ENCODE data around the gene CNGA1.
"Not testable (repeated sequence)": the region's sequence is repeated elsewhere in the genome, so short reads cannot be mapped to it uniquely, and the experiment has no call there.

Gene CNGA1

DNA sequence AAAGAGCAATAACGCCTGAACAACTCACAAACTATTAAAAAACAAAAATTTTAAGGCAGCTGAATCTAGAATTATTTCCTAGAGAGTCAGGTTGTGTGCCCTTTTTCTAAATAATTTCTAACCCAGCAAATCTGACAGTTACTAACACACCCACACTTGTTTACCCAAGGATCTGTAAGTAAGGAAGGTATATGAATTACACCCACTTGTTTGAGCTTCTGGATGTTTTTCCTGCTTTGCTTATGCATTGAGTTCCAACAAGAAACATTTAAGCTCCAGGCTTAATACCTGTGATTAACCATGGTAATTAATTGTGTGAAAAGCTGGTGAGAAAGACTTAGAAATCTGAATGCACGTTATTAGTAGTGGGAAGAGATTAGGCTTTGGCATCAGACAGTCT lies 1.6 kb upstream of the CNGA1 start:
- no peak for TF ChIP-seq POLR2A (IDR thresholded peaks at IDR 0.05; ENCODE audit: low read depth, low read length)
- FAIRE-seq (no peak), DNase-seq (ENCODE audit: insufficient read length, low spot score) (no peak)

GRCh38 chr4:48017108-48017571 lies 659 bp upstream of the CNGA1 start:
- no peak for TF ChIP-seq POLR2A (IDR thresholded peaks at IDR 0.05; ENCODE audit: low read depth, low read length)
- FAIRE-seq (no peak), DNase-seq (ENCODE audit: insufficient read length, low spot score) (peak; percentile 7)

- FAIRE-seq (no peak), DNase-seq (ENCODE audit: insufficient read length, low spot score) (no peak)
- TF ChIP-seq POLR2A (IDR thresholded peaks at IDR 0.05; ENCODE audit: low read depth, low read length): no peak
Measured at GRCh38 chr4:48015678-48016077, 803 bp downstream of the CNGA1 start.

GRCh38 chr4:48015216-48015615 lies 1.3 kb downstream of the CNGA1 start:
- DNase-seq (ENCODE audit: insufficient read length, low spot score) (no peak), FAIRE-seq (no peak)
- TF ChIP-seq POLR2A (IDR thresholded peaks at IDR 0.05; ENCODE audit: low read depth, low read length): no peak

GRCh38 chr4:48012824-48013223 lies 3.7 kb downstream of the CNGA1 start:
- TF ChIP-seq POLR2A (IDR thresholded peaks at IDR 0.05; ENCODE audit: low read depth, low read length): no peak
- FAIRE-seq (no peak), DNase-seq (ENCODE audit: insufficient read length, low spot score) (no peak)

DNA sequence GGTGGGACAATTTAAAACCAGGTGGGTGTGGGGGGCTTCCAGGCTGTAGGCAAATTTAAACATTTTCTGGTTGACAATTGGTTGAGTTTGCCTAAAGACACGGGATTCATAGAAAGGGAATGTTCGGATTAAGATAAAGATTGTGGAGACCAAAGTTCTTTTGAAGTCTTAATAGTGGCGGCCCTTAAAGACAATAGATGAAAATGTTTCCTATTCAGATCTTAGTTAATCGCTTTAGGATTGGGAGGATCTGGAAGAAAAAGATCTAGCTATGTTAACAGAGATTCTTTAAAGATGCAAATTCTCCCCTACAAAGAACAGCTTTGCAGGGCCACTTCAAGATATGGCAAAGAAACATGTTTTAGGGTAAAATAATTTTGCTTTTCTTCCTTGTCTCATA lies 4.8 kb downstream of the CNGA1 start:
- TF ChIP-seq POLR2A (IDR thresholded peaks at IDR 0.05; ENCODE audit: low read depth, low read length): no peak
- DNase-seq (ENCODE audit: insufficient read length, low spot score) (no peak), FAIRE-seq (no peak)

DNA sequence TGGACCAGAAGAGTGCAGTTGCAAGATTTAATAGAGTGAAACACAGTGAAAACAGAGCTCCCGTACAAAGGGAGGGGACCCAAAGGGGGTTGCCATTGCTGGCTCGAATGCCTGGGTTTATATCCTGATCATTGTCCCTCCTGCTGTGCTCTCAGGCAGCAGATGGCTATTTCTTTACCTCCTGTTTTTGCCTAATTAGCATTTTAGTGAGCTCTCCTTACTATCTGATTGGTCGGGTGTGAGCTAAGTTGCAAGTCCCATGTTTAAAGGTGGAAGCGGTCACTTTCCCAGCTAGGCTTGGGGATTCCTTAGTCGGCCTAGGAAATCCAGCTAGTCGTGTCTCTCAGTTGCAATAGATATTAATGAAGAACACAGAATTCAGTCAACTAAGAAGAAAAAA lies 5.6 kb downstream of the CNGA1 start:
- FAIRE-seq: not testable (repeated sequence)

DNA sequence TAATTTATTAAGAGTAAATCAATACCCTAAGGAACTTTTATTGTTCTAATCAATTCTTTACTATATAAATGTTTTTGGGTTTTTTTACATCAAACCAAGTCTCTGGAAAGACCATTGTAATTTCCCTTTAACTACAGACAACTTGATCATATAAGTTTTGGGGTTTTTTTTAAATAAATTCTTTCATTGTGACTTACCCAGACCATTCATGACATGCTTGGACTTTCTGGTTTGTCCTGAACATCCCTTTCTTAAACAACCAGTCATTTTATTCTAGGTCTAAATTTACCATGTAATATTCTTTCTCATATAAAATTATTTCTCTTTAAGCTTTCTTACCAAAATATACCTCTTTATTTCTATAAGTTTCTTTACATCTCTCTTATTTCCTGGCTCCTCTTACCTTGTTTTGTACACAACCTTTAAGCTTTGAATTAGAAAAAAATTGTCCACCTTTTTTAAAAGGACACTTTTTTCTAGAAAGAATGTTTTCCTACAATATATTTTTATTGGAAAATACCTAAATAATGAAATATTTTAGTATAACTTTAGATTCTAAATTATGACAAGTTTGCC lies 8.4 kb downstream of the CNGA1 start:
- no peak for TF ChIP-seq POLR2A (IDR thresholded peaks at IDR 0.05; ENCODE audit: low read depth, low read length)
- FAIRE-seq (no peak), DNase-seq (ENCODE audit: insufficient read length, low spot score) (no peak)

More for the DNA sequence above, 5.6 kb downstream of the CNGA1 start:
- DNase-seq (ENCODE audit: insufficient read length, low spot score): not testable (repeated sequence)

DNA sequence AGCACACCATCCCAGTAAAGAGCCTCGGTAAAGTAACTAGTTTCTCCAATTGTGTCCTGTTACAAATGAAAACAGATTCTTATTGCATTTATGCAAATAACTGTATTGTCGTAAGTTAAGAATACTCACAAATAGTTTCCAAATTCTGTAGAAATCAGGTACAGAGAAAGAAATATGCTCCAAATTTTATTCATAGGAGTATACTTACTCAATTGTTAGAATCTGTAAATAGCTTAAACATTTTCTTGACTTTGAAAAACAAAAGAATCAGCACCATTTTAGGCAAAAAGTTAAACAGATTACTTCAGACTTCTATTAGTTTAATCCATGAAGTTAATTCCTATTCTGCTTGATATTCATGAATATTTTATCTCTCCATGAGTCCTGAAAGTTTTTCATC lies 10.7 kb downstream of the CNGA1 start:
- FAIRE-seq: no peak
- DNase-seq (ENCODE audit: insufficient read length, low spot score): no peak
- no peak for TF ChIP-seq POLR2A (IDR thresholded peaks at IDR 0.05; ENCODE audit: low read depth, low read length)

DNA sequence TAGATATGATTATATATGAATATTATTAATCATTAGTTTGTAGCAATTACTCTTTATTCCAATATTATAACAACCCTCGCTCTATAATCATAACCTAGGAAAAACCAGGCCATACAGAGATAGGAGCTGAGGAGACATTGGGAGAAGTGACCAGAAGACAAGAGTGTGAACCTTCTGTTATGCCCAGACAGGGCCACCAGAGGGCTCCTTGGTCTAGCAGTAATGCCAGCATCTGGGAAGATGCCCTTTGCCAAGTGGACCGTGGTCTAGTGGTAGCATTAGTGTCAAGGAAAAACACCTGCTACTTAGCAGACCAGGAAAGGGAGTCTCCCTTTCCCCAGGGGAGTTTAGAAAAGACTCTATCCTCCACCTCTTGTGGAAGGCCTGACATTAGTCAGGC lies 12.9 kb downstream of the CNGA1 start:
- FAIRE-seq; DNase-seq (ENCODE audit: insufficient read length, low spot score): not testable (repeated sequence)

DNA sequence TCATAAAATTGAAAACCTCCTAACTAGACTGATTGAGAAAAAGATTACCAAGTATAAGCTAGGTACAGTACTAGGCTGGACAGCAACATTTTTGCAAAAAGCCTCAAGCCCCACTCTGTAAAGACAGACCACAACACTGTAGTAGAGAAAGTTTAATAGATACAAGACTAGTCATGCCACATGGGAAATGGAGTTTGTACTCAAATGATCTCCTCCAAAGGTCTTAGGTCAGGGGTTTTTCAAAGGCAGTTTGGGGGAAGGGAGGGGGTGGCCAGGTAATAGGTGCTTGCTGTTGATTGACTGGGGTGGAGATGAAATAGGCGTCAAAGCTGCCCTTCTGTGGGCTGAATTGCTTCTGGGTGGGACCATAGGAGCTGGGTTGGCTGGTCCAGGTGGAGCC lies 14.2 kb downstream of the CNGA1 start:
- DNase-seq (ENCODE audit: insufficient read length, low spot score) (no peak), FAIRE-seq (no peak)
- TF ChIP-seq POLR2A (IDR thresholded peaks at IDR 0.05; ENCODE audit: low read depth, low read length): no peak

GRCh38 chr4:47996021-47996420 lies 20.5 kb downstream of the CNGA1 start:
- FAIRE-seq (no peak), DNase-seq (ENCODE audit: insufficient read length, low spot score) (no peak)
- TF ChIP-seq POLR2A (IDR thresholded peaks at IDR 0.05; ENCODE audit: low read depth, low read length): no peak

DNA sequence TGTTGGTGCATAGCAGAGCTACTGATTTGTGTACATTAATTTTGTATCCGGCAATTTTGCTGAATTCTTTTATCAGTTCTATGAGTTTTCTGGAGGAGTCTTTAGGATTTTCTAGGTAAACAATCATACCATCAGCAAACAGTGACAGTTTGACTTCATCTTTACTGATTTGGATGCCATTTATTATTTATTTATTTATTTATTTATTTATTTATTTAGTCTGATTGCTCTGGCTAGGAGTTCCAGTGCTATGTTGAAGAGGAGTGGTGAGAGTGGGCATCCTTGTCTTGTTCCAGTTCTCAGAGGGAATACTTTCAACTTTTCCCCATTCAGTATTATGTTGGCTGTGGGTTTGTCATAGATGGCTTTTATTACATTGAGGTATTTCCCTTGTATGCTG lies 24.0 kb downstream of the CNGA1 start:
- not testable (repeated sequence) for DNase-seq (ENCODE audit: insufficient read length, low spot score); FAIRE-seq

DNA sequence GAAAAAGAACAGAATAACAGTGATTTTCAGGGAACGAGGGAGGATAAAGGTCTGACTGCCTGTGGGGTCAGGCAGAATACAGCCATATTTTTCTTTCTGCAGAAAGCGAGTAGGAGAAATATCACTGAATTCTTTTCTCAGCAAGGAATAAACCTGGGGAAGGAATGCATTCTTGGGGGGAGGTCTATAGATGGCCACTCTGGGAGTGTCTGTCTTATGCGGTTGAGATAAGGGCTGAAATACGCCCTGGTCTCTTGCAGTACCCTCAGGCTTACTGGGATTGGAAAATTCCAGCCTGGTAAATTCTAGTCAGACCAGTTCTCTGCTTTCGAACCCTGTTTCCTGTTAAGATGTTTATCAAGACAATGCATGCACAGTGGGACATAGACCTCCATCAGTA lies 26.3 kb downstream of the CNGA1 start:
- no peak for TF ChIP-seq POLR2A (IDR thresholded peaks at IDR 0.05; ENCODE audit: low read depth, low read length)
- no peak for FAIRE-seq

GRCh38 chr4:47974566-47974965 lies 41.9 kb downstream of the CNGA1 start:
- DNase-seq (ENCODE audit: insufficient read length, low spot score) (no peak), FAIRE-seq (no peak)
- no peak for TF ChIP-seq POLR2A (IDR thresholded peaks at IDR 0.05; ENCODE audit: low read depth, low read length)

More for the DNA sequence above, 26.3 kb downstream of the CNGA1 start:
- no peak for DNase-seq (ENCODE audit: insufficient read length, low spot score)

DNA sequence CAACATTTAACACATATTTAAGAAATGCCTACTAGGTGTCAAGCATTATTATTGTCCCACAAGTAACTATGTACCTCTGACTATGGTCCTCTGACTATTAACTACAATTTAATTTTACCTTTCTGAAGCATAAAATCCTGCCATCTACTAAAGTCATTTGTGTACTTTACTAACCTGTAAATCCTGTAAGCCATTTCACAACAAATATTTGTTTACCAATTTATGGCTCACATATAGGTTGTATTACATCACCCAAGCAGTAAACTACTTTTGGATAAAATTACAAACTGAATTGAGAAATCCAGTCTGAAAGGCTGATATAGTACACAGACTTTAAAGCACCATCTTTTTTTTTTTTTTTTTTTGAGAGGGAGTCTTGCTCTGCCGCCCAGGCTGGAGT lies 43.8 kb downstream of the CNGA1 start:
- DNase-seq (ENCODE audit: insufficient read length, low spot score): no peak
- TF ChIP-seq POLR2A (IDR thresholded peaks at IDR 0.05; ENCODE audit: low read depth, low read length): no peak
- no peak for FAIRE-seq
